ENCODE data around the gene GBX2.

GBX2 gene

DNA sequence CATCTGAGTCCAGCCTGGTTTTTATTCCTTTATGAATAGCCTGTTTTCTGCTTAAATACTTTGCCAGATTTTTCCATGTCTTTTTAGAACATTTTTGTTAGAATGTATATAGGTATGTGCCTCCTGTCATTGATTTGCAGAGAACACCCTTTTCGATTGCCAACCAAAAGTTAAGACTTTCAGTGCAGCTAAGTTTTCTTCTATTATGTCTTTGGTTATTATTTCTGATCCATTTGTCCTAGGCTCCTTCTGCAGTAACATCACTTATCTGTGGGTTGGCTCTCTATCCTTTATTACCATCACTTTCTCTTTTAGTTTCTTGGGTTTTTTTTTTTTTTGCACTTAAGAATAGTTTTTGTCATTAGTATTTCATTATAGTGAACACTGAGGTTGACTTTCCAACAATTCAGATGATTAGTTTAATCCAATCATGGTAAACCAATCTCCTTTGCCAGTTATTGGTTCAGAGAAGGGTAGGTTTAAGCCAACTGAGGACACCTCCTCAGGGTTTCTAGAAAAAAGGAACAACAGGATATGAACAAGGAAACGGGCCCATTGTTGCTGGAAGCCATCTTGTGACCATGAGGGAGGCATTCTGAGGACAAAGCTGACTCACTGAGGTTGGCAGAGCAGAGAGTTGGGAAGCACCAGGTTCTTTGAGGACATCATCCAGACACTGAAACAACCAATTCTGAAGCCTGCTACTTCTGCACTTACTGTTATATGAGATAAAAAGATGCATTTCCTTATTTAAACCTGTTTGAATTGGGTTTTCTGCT is 37.9 kb upstream of the GBX2 start:
- Histone ChIP-seq H3K27me3 (ENCODE audit: insufficient read depth, low read length) (no peaks in the 10 kb centered on the region), H3K9me3 (ENCODE audit: low read length) (peaks cover 5% of the 10 kb centered on the region), H2AFZ (ENCODE audit: low read depth, low read length) (no peak overlapping the region), H3K4me3 (ENCODE audit: low read length) (no peak overlapping the region), H3K36me3 (ENCODE audit: insufficient read depth, low read length) (no peaks in the 10 kb centered on the region), H3K4me1 (ENCODE audit: insufficient read depth, low read length) (peaks cover 8% of the 10 kb centered on the region)

DNA sequence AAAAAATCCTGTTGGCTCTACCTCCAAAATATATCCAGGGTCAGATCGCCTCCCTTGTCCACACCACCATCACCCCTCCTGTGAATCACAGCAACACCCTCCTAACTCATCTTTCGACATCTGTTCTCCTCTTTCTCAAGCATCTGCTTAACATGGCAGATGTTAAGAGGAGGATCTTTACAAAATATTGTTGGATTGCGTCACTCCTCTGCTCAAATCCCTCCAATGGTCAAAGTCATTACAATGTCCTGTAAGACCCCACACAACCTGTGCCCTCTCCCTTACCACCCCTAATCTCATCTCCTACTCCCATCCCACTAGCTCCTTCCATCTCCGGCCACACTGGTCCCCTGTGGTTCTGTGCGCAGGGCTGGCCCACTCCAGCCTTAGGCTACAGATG is 36.8 kb upstream of the GBX2 start:
- Histone ChIP-seq H3K4me3 (ENCODE audit: low read length) (no peak overlapping the region), H2AFZ (ENCODE audit: low read depth, low read length) (no peak overlapping the region), H3K27me3 (ENCODE audit: insufficient read depth, low read length) (no peaks in the 10 kb centered on the region), H3K9me3 (ENCODE audit: low read length) (peaks cover 5% of the 10 kb centered on the region), H3K36me3 (ENCODE audit: insufficient read depth, low read length) (no peaks in the 10 kb centered on the region), H3K4me1 (ENCODE audit: insufficient read depth, low read length) (peaks cover 4% of the 10 kb centered on the region)

- no peaks in the 10 kb centered on the region for H3K27me3 ChIP-seq (ENCODE audit: insufficient read depth, low read length)
- H3K4me1 ChIP-seq (ENCODE audit: insufficient read depth, low read length): no peaks in the 10 kb centered on the region
- H3K4me3 ChIP-seq (ENCODE audit: low read length): no peak overlapping the region
- no peaks in the 10 kb centered on the region for H3K36me3 ChIP-seq (ENCODE audit: insufficient read depth, low read length)
- H2AFZ ChIP-seq (ENCODE audit: low read depth, low read length): no peak overlapping the region
- H3K9me3 ChIP-seq (ENCODE audit: low read length): peaks cover 5% of the 10 kb centered on the region
Measured at GRCh38 chr2:236200378-236200777, 32.2 kb upstream of the GBX2 start.

DNA sequence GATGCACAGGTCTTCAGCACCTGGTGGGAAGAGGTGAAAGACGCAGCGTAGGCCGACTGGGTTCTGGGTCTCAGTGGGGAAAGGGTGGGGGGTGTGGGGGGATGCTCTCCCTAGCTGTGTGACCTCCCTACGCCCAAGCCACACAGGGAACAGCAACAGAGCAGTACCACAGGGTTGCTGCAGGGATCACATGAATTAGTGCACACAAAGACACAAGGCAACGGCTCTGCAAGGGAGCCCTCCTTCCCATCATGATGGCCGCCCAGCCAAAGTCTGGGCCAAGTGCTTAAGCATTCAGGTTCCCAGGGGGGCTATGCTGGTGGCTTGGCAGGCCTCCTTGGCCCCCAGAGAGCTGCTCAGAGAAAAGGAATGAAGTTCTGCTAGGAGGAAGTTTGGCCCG is 28.2 kb upstream of the GBX2 start:
- Histone ChIP-seq H2AFZ (ENCODE audit: low read depth, low read length) (no peak overlapping the region), H3K36me3 (ENCODE audit: insufficient read depth, low read length) (no peaks in the 10 kb centered on the region), H3K4me3 (ENCODE audit: low read length) (no peak overlapping the region), H3K27me3 (ENCODE audit: insufficient read depth, low read length) (no peaks in the 10 kb centered on the region), H3K9me3 (ENCODE audit: low read length) (peaks cover 5% of the 10 kb centered on the region), H3K4me1 (ENCODE audit: insufficient read depth, low read length) (no peaks in the 10 kb centered on the region)

DNA sequence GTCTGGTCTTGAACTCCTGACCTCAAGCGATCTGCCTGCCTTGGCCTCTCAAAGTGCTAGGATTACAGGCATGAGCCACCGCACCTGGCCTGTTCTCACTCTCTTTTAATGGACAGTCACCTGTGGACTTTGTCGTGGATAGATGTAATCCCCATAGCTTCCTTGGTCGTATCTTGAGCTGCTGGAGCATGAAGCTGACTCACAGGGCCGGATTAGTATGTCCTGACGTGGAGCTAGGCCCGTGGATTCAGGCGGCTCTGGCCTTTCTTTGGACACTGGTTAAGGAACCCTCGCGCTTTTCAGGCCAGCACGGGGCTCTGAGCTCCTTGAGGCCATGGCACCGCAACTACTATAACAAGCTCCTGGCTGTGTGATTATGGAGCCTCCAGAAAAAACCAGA is 27.5 kb upstream of the GBX2 start:
- peaks cover 3% of the 10 kb centered on the region for H3K36me3 ChIP-seq (ENCODE audit: insufficient read depth, low read length)
- H2AFZ ChIP-seq (ENCODE audit: low read depth, low read length): no peak overlapping the region
- no peaks in the 10 kb centered on the region for H3K4me1 ChIP-seq (ENCODE audit: insufficient read depth, low read length)
- no peak overlapping the region for H3K4me3 ChIP-seq (ENCODE audit: low read length)
- peaks cover 10% of the 10 kb centered on the region for H3K9me3 ChIP-seq (ENCODE audit: low read length)
- no peaks in the 10 kb centered on the region for H3K27me3 ChIP-seq (ENCODE audit: insufficient read depth, low read length)

GRCh38 chr2:236194786-236195185 is 26.6 kb upstream of the GBX2 start:
- Histone ChIP-seq H3K4me3 (ENCODE audit: low read length) (no peak overlapping the region), H3K27me3 (ENCODE audit: insufficient read depth, low read length) (no peaks in the 10 kb centered on the region), H3K36me3 (ENCODE audit: insufficient read depth, low read length) (peaks cover 3% of the 10 kb centered on the region), H3K9me3 (ENCODE audit: low read length) (peaks cover 12% of the 10 kb centered on the region), H3K4me1 (ENCODE audit: insufficient read depth, low read length) (no peaks in the 10 kb centered on the region), H2AFZ (ENCODE audit: low read depth, low read length) (no peak overlapping the region)

DNA sequence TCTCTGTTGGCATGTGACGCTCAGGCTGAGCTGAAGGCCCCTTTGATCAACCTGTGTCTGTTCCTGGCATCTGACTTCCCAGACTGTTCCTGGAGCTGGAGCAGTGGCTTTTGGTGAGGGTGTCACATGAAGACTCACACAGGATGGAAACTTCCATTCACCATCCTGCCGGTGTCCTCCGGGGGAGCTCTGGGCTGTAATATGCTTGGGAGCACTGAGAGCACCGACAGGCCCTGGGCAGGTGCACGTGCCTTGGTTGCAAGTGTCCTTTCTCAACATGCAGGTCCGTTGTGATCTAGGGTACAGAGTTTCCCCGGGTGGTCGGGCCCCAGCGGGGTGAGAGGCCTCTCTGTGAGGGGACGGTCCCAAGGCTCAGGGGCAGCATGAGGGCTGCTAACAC is 24.8 kb upstream of the GBX2 start:
- no peaks in the 10 kb centered on the region for H3K27me3 ChIP-seq (ENCODE audit: insufficient read depth, low read length)
- no peaks in the 10 kb centered on the region for H3K4me1 ChIP-seq (ENCODE audit: insufficient read depth, low read length)
- H2AFZ ChIP-seq (ENCODE audit: low read depth, low read length): no peak overlapping the region
- peaks cover 12% of the 10 kb centered on the region for H3K9me3 ChIP-seq (ENCODE audit: low read length)
- no peak overlapping the region for H3K4me3 ChIP-seq (ENCODE audit: low read length)
- H3K36me3 ChIP-seq (ENCODE audit: insufficient read depth, low read length): peaks cover 3% of the 10 kb centered on the region

DNA sequence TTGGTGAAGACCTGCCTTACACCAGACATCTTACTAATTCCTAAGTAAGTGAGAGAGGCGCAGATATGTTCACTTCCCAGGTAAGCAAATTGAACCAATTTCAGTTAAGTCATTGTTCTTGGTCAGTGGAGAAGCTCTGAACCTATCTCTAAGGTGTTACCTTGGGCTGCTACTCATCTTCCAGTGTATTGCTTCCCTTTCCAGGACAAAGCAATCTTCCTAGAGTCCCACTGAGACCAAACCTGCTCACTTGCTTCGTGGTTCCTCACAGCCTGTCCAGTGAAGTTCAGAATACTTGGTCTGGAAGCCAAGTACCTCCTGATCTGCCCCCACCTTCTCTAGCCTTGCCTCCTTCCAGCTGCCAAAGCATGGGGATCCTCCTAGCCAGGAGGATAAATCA is 22.5 kb upstream of the GBX2 start:
- Histone ChIP-seq H3K4me3 (ENCODE audit: low read length) (no peak overlapping the region), H2AFZ (ENCODE audit: low read depth, low read length) (no peak overlapping the region), H3K4me1 (ENCODE audit: insufficient read depth, low read length) (no peaks in the 10 kb centered on the region), H3K9me3 (ENCODE audit: low read length) (peaks cover 12% of the 10 kb centered on the region), H3K27me3 (ENCODE audit: insufficient read depth, low read length) (no peaks in the 10 kb centered on the region), H3K36me3 (ENCODE audit: insufficient read depth, low read length) (peaks cover 3% of the 10 kb centered on the region)

DNA sequence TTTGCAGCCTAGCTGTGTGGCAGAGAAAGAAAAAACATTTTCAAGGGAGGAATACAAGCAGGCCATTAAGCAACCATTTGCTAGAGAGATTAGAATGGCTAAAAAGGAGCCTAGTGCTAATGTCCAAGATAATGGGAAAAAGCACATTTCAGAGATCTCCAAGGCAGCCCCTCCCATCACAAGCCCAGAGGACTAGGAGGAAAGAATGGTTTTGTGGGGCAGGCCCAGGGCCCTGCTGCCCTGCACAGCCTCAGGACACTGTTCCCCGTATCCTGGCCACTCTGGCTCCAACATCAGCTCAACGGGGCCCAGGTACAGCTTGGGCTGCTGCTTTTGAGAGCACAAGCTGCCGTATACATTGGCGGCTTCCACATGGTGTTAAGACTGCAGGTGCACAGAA is 16.5 kb upstream of the GBX2 start:
- H3K9me3 ChIP-seq (ENCODE audit: low read length): peaks cover 4% of the 10 kb centered on the region
- H3K36me3 ChIP-seq (ENCODE audit: insufficient read depth, low read length): no peaks in the 10 kb centered on the region
- no peak overlapping the region for H3K4me3 ChIP-seq (ENCODE audit: low read length)
- no peaks in the 10 kb centered on the region for H3K27me3 ChIP-seq (ENCODE audit: insufficient read depth, low read length)
- no peaks in the 10 kb centered on the region for H3K4me1 ChIP-seq (ENCODE audit: insufficient read depth, low read length)
- no peak overlapping the region for H2AFZ ChIP-seq (ENCODE audit: low read depth, low read length)

GRCh38 chr2:236180831-236181453 is 12.8 kb upstream of the GBX2 start:
- H3K27me3 ChIP-seq (ENCODE audit: insufficient read depth, low read length): no peaks in the 10 kb centered on the region
- peaks cover 8% of the 10 kb centered on the region for H3K9me3 ChIP-seq (ENCODE audit: low read length)
- no peak overlapping the region for H2AFZ ChIP-seq (ENCODE audit: low read depth, low read length)
- no peak overlapping the region for H3K4me3 ChIP-seq (ENCODE audit: low read length)
- no peaks in the 10 kb centered on the region for H3K36me3 ChIP-seq (ENCODE audit: insufficient read depth, low read length)
- peaks cover 2% of the 10 kb centered on the region for H3K4me1 ChIP-seq (ENCODE audit: insufficient read depth, low read length)

DNA sequence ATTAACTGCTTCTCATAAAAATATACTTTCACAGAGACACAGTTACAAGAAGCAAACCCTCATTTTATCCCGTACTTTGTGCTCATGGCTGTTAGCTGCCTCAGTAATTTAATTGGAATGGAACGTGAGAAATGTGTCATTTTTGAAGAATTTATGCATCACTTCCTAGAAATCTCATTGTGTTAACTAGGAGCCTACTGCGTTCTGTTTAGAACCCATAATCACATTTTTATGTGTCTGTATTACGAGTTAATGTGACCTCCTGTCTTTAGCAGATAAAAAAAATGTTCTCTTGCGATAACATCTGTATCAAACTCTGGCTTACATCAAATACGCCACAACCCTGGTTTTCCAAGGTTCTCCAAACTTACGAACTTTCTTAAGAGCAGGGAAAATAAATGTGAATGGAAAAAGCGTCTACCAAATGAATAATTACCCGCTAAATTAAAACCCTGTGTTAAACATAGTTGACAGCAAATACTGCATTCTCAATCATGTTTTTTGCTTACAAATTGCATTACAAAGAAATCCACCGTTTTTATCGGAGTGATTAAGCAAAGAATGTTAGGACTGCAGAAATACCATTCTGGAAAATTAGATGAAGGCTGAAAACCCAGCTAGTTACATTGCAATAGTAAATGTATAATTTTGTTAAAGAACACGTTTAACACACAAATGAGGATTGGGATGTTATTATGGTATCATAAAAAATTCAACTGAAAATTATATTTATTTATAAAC is 12.1 kb upstream of the GBX2 start:
- Histone ChIP-seq H3K4me3 (ENCODE audit: low read length) (no peak overlapping the region), H3K27me3 (ENCODE audit: insufficient read depth, low read length) (no peaks in the 10 kb centered on the region), H3K4me1 (ENCODE audit: insufficient read depth, low read length) (peaks cover 9% of the 10 kb centered on the region), H3K9me3 (ENCODE audit: low read length) (peaks cover 8% of the 10 kb centered on the region), H3K36me3 (ENCODE audit: insufficient read depth, low read length) (no peaks in the 10 kb centered on the region), H2AFZ (ENCODE audit: low read depth, low read length) (no peak overlapping the region)

DNA sequence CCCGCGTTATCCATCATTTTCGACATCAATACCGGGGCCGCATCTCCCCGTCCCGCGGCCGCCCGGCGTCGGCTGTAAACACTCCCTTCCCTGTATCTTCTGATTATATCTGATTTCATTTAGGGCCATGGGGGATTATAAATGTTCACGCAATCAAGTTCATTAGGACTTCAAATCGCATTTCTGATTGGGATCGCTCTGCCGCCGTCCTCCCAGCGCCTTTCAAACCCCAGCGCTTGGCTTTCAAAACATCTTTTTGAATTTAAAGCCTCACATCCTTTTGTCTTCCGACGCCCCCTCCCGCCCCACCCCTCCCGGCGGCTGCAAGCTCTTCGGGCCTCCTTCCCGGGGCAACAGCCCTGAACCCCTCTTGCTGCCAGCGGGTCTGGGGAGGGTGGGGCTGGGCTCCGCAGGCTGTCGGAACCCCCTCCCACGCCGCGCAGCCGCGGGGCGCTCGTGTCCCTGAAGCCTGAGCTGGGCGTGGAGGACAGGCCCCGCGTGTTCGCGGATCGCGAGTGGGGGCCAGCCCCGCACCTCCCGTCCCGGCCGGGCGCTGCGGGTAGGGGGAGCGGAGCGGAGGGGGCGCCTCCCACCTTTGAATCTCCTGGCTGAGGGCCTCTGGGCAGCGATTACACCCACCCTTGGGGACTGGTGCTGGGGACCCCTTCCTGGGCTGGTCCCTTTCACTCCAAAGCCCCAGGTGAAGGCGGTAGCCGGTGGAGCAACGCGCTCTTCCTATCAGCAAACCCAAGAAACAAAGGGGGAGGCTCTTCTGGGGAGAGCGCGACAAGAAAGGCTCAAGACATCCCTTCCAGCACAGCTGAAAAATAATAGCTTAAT is 11.3 kb upstream of the GBX2 start:
- Histone ChIP-seq H2AFZ (ENCODE audit: low read depth, low read length) (no peak overlapping the region), H3K9me3 (ENCODE audit: low read length) (peaks cover 5% of the 10 kb centered on the region), H3K36me3 (ENCODE audit: insufficient read depth, low read length) (no peaks in the 10 kb centered on the region), H3K4me3 (ENCODE audit: low read length) (no peak overlapping the region), H3K4me1 (ENCODE audit: insufficient read depth, low read length) (peaks cover 17% of the 10 kb centered on the region), H3K27me3 (ENCODE audit: insufficient read depth, low read length) (no peaks in the 10 kb centered on the region)

DNA sequence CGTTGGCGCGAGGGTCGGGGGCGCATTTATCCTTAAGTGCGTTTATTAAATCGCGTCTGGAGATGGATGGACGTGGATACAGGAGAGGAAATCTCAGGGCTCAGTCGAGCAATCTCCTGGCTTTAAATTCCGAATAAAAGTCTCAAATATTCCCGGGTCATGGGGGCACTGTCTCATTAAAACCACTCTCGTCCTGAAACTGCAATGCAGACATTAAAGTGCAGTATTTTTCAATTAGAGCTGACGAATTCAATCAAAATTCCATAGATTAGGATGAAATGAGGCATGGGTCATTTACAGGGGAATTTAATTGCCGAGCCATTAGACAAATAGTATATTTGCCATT is 10.7 kb upstream of the GBX2 start:
- Histone ChIP-seq H3K4me3 (ENCODE audit: low read length) (no peak overlapping the region), H3K27me3 (ENCODE audit: insufficient read depth, low read length) (no peaks in the 10 kb centered on the region), H2AFZ (ENCODE audit: low read depth, low read length) (no peak overlapping the region), H3K4me1 (ENCODE audit: insufficient read depth, low read length) (peaks cover 17% of the 10 kb centered on the region), H3K9me3 (ENCODE audit: low read length) (peaks cover 9% of the 10 kb centered on the region), H3K36me3 (ENCODE audit: insufficient read depth, low read length) (no peaks in the 10 kb centered on the region)

Measured in neuron (in vitro differentiated cells).